Keratinocyte (primary cell): ENCODE measurements around the gene MAP3K14. TPM values are rescaled to one million over a fixed set of nuclear protein-coding genes. Genes with fewer than 3 reads are reported as not detected.

Experiments
- DNase-seq: peaks from one replicate; pipeline ENCODE4 v3.0.0-alpha.2; 2011; ENCODE audit warnings: low read depth, missing footprints, low spot score
- FAIRE-seq: peaks from 2 replicates; lab custom pipeline; 2011; peaks lifted over from hg19 to GRCh38; lab: Jason Lieb, UNC
- H2AFZ ChIP-seq: 2 replicates; pipeline ENCODE4 v1.6.0; 2012; ENCODE audit warnings: low read length, control low read depth, inconsistent platforms; ENCODE audit not compliant: control insufficient read depth
- H3K27ac ChIP-seq: 2 replicates; pipeline ENCODE4 v1.5.1; 2011; ENCODE audit warnings: low read length; ENCODE audit not compliant: control insufficient read depth, insufficient read depth
- H3K27me3 ChIP-seq: 3 replicates; pipeline ENCODE4 v1.6.0; 2011; ENCODE audit warnings: low read length; ENCODE audit not compliant: control insufficient read depth, insufficient read depth; ENCODE audit errors: extremely low read depth
- H3K36me3 ChIP-seq, 2 experiments: 2 replicates in 1 of 2; 3 replicates in 1 of 2; pipeline ENCODE4 v1.5.1; 2011; ENCODE audit warnings: low read length in 2 of 2, mild to moderate bottlenecking in 1 of 2; ENCODE audit not compliant: control insufficient read depth in 2 of 2, insufficient read depth in 2 of 2; ENCODE audit errors: extremely low read depth in 1 of 2
- H3K4me1 ChIP-seq: 3 replicates; pipeline ENCODE4 v1.5.1; 2011; ENCODE audit warnings: low read length; ENCODE audit not compliant: control insufficient read depth, insufficient read depth; ENCODE audit errors: extremely low read depth
- H3K4me2 ChIP-seq: 3 replicates; pipeline ENCODE4 v1.6.0; 2011; ENCODE audit warnings: low read depth, low read length; ENCODE audit not compliant: control insufficient read depth, insufficient read depth; ENCODE audit errors: extremely low read depth
- H3K4me3 ChIP-seq, 3 experiments: fragments of 200-600 bp in 1 of 3; sonication (generic) in 1 of 3; 2 replicates in 2 of 3; 3 replicates in 1 of 3; pipeline ENCODE4 v1.5.1; 2011 to 2016; ENCODE audit warnings: low read length in 3 of 3, mild to moderate bottlenecking in 3 of 3, control low read depth in 2 of 3, inconsistent platforms in 1 of 3, low read depth in 1 of 3, mixed read lengths in 1 of 3, mixed run types in 1 of 3, moderate library complexity in 1 of 3; ENCODE audit not compliant: control insufficient read depth in 2 of 3, insufficient read depth in 2 of 3; ENCODE audit errors: extremely low read depth in 1 of 3
- H3K79me2 ChIP-seq: 2 replicates; pipeline ENCODE4 v1.6.0; 2012; ENCODE audit warnings: low read length; ENCODE audit not compliant: control insufficient read depth, insufficient read depth
- H3K9ac ChIP-seq: 3 replicates; pipeline ENCODE4 v1.6.0; 2011; ENCODE audit warnings: low read length; ENCODE audit not compliant: control insufficient read depth, insufficient read depth; ENCODE audit errors: extremely low read depth
- H3K9me1 ChIP-seq: 3 replicates; pipeline ENCODE4 v1.6.0; 2011; ENCODE audit warnings: low read length; ENCODE audit not compliant: control insufficient read depth, insufficient read depth; ENCODE audit errors: extremely low read depth
- H3K9me3 ChIP-seq: 2 replicates; pipeline ENCODE4 v1.5.1; 2012; ENCODE audit warnings: low read depth, low read length; ENCODE audit not compliant: control insufficient read depth
- H4K20me1 ChIP-seq: 3 replicates; pipeline ENCODE4 v1.6.0; 2011; ENCODE audit warnings: low read length; ENCODE audit not compliant: control insufficient read depth, insufficient read depth; ENCODE audit errors: extremely low read depth
- CTCF ChIP-seq, 3 experiments: IDR thresholded peaks in 1 of 3; conservative IDR thresholded peaks in 1 of 3; optimal IDR thresholded peaks in 1 of 3; 2 replicates in 2 of 3; 3 replicates in 1 of 3; pipeline versions ENCODE3 to v1.5.1; 2011; ENCODE audit warnings: low read length in 3 of 3, mild to moderate bottlenecking in 3 of 3, moderate library complexity in 2 of 3, control low read depth in 1 of 3, inconsistent platforms in 1 of 3; ENCODE audit not compliant: insufficient read depth in 2 of 3; ENCODE audit errors: extremely low read depth in 1 of 3
- EZH2 ChIP-seq: IDR thresholded peaks from one replicate; pipeline ENCODE4 v1.6.1; 2012; ENCODE audit warnings: inconsistent platforms, mild to moderate bottlenecking, low read length, moderate library complexity
- dilution Hi-C: fragments of 300-500 bp; cut with MboI; formaldehyde crosslinking; loops from one replicate; pipeline ENCODE4 v1.7.0; 2020; ENCODE audit warnings: low sequenced_read_pairs; ENCODE audit not compliant: extremely low pct_ligation_motif_present
- polyA plus RNA-seq, 5 experiments: library from polyadenylated mRNA; depleted of rRNA in 3 of 5; stranded (reverse) in 3 of 5; stranded (forward) in 1 of 5; unstranded in 1 of 5; fragments of >200 nt; gene quantifications; 1 replicate in 1 of 5; 2 replicates in 3 of 5; 3 replicates in 1 of 5; pipeline versions ENCODE4 v1.2.1 to v1.2.3, GENCODE V29; 2011 to 2012; ENCODE audit warnings: missing spikeins in 2 of 5, low read depth in 1 of 5, low replicate concordance in 1 of 5

The MAP3K14 gene
- polyA plus RNA-seq, 1 donor (not counting 4 experiments of a cell fraction or from before 2014, with no cell fraction given), result 6.5 TPM

- Histone ChIP-seq H3K9me1 (peaks cover 3% of the 10 kb centered on the region), H3K4me2 (no peak overlapping the region), H3K36me3 (peaks cover 4 to 14% of the 10 kb centered on the region in 2 experiments), H3K79me2 (peaks cover 74% of the 10 kb centered on the region), H3K4me3 (no peak overlapping the region), H4K20me1 (no peaks in the 10 kb centered on the region), H3K27me3 (no peaks in the 10 kb centered on the region), H3K9ac (no peak overlapping the region), H3K9me3 (no peaks in the 10 kb centered on the region), H3K27ac (peak overlapping the region; percentile 27), H2AFZ (no peak overlapping the region), H3K4me1 (peaks cover 61% of the 10 kb centered on the region)
- no peak for FAIRE-seq
- TF ChIP-seq CTCF (optimal IDR thresholded peaks at IDR 0.05 in 1 of 3, IDR thresholded peaks at IDR 0.05 in 1 of 3, conservative IDR thresholded peaks at IDR 0.05 in 1 of 3; ENCODE audit: extremely low read depth in 1 of 3, insufficient read depth in 2 of 3, low read length in 3 of 3) (no peak), EZH2 (no peak)
- DNase-seq, result no peak
- dilution Hi-C loops, result no loop called here
These were observed 17.5 kb downstream of the MAP3K14 start for GRCh38 chr17:45299361-45299760.

DNA sequence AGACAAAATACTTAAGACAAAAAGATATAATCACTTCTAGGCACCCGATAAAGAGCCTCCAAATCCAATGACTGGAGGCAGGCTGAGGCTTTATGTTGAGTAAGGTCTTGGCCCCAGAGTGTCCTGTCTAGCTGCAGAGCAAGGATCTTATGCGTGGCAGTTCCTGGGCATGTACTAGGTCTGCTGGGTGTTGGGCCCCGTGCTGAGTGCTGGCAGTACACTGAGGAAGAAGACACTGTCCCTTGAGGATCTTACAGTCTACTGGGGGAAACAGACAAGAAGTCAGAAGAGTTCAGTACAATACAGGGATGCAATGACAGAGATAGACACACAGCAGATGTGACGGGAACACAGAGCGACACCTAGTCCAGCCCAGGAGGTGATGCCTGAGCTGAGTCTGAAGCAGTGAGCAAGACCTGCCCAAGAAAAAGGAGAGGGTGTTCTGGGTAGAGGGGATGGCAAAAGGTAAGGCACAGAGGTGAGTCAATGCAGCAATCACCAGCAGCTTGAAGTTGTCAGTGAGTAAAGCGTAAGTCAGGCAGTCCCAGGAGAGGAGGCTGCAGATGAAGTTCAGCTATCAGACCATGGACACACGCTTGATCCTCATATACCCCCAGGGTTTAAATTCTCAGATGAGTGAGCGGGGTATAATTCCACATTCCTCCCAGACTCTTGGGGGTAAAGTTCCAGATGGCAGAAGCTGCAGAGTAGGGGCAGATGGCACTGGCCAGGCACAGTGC lies 18.1 kb downstream of the MAP3K14 start:
- FAIRE-seq (peak; percentile 84), DNase-seq (no peak)
- dilution Hi-C loops, result no loop called here
- Histone ChIP-seq H4K20me1 (no peaks in the 10 kb centered on the region), H3K27ac (peak overlapping the region; percentile 39), H3K27me3 (no peaks in the 10 kb centered on the region), H3K9ac (no peak overlapping the region), H3K36me3 (peaks cover 3 to 14% of the 10 kb centered on the region in 2 experiments), H3K4me2 (peak overlapping the region; percentile 40), H3K4me1 (peaks cover 68% of the 10 kb centered on the region), H3K4me3 (no peak overlapping the region), H3K9me1 (peaks cover 6% of the 10 kb centered on the region), H2AFZ (no peak overlapping the region), H3K79me2 (peaks cover 71% of the 10 kb centered on the region), H3K9me3 (no peaks in the 10 kb centered on the region)
- TF ChIP-seq CTCF (optimal IDR thresholded peaks at IDR 0.05 in 1 of 3, IDR thresholded peaks at IDR 0.05 in 1 of 3, conservative IDR thresholded peaks at IDR 0.05 in 1 of 3; ENCODE audit: extremely low read depth in 1 of 3, insufficient read depth in 2 of 3, low read length in 3 of 3) (peak in 1 of 3 experiments; percentile 1), EZH2 (no peak)
